ENCODE data around the gene CAMK2A. TPM values are rescaled to one million over a fixed set of nuclear protein-coding genes. Genes with fewer than 3 reads are reported as not detected.
"Not testable (repeated sequence)": the region's sequence is repeated elsewhere in the genome, so short reads cannot be mapped to it uniquely, and the experiment has no call there.

The CAMK2A gene
- total RNA-seq, 3 donors from 2014 or later: 0.46 to 3.0 (median 0.93) TPM

- ATAC-seq (no peak), DNase-seq (no peak)
- no peak overlapping the region for H3K4me3 ChIP-seq
- intact Hi-C loops (cut with DNase I, micrococcal nuclease): no loop called here
- H3K36me3 ChIP-seq (ENCODE audit: low read depth): no peaks in the 10 kb centered on the region
- no peaks in the 10 kb centered on the region for H3K4me1 ChIP-seq (ENCODE audit: low read depth)
- TF ChIP-seq CTCF (IDR thresholded peaks at IDR 0.05): no peak
- H3K9me3 ChIP-seq: no peaks in the 10 kb centered on the region
Observed at GRCh38 chr5:150236313-150236712, 53.3 kb downstream of the CAMK2A start.

GRCh38 chr5:150235500-150235854 lies 54.1 kb downstream of the CAMK2A start:
- ATAC-seq: no peak
- Histone ChIP-seq H3K36me3 (ENCODE audit: low read depth) (no peaks in the 10 kb centered on the region), H3K4me3 (no peak overlapping the region), H3K9me3 (no peaks in the 10 kb centered on the region), H3K4me1 (ENCODE audit: low read depth) (no peaks in the 10 kb centered on the region)
- TF ChIP-seq CTCF (IDR thresholded peaks at IDR 0.05): no peak
- DNase-seq: no peak
- intact Hi-C loops (cut with DNase I, micrococcal nuclease): no loop called here

- no peaks in the 10 kb centered on the region for H3K4me1 ChIP-seq (ENCODE audit: low read depth)
- no peak for TF ChIP-seq CTCF (IDR thresholded peaks at IDR 0.05)
- no peaks in the 10 kb centered on the region for H3K9me3 ChIP-seq
- no peak overlapping the region for H3K4me3 ChIP-seq
- ATAC-seq (no peak), DNase-seq (no peak)
- no peaks in the 10 kb centered on the region for H3K36me3 ChIP-seq (ENCODE audit: low read depth)
- intact Hi-C loops (cut with DNase I, micrococcal nuclease): no loop called here
Observed at GRCh38 chr5:150234576-150235499, 54.7 kb downstream of the CAMK2A start.

GRCh38 chr5:150233706-150234105 lies 55.9 kb downstream of the CAMK2A start:
- H3K4me1 ChIP-seq (ENCODE audit: low read depth); H3K9me3 ChIP-seq; H3K4me3 ChIP-seq; ATAC-seq; intact Hi-C loops (cut with DNase I, micrococcal nuclease); H3K36me3 ChIP-seq (ENCODE audit: low read depth); DNase-seq: not testable (repeated sequence)

GRCh38 chr5:150230842-150231241 lies 58.7 kb downstream of the CAMK2A start:
- Histone ChIP-seq H3K9me3 (no peaks in the 10 kb centered on the region), H3K4me1 (ENCODE audit: low read depth) (no peaks in the 10 kb centered on the region), H3K4me3 (no peak overlapping the region), H3K36me3 (ENCODE audit: low read depth) (no peaks in the 10 kb centered on the region)
- ATAC-seq (no peak), DNase-seq (no peak)
- intact Hi-C loops (cut with DNase I, micrococcal nuclease): no loop called here
- TF ChIP-seq CTCF (IDR thresholded peaks at IDR 0.05): no peak

- DNase-seq: no peak
- no peaks in the 10 kb centered on the region for H3K9me3 ChIP-seq
- no peak for TF ChIP-seq CTCF (IDR thresholded peaks at IDR 0.05)
Observed at GRCh38 chr5:150229571-150229970, 60.0 kb downstream of the CAMK2A start.

More at GRCh38 chr5:150229571-150229970, 60.0 kb downstream of the CAMK2A start:
- Histone ChIP-seq H3K4me1 (ENCODE audit: low read depth) (no peaks in the 10 kb centered on the region), H3K4me3 (no peak overlapping the region), H3K36me3 (ENCODE audit: low read depth) (no peaks in the 10 kb centered on the region)
- ATAC-seq: no peak
- intact Hi-C loops (cut with DNase I, micrococcal nuclease): no loop called here
